Suprapubic skin (tissue), 3 donors: ENCODE results near the gene SHPK.

Experiments
- POLR2A ChIP-seq, 2 donors: fragments of 450-650 bp; IDR thresholded peaks; one replicate each; pipeline ENCODE4 v1.6.1; 2017; ENCODE audit warnings: antibody characterized with exemption in 2 of 2, mild to moderate bottlenecking in 2 of 2, moderate library complexity in 2 of 2
- TF ChIP-seq, protein P1 (sequence below), 2 donors: fragments of 200-600 bp in 1 of 2; fragments of 450-650 bp in 1 of 2; sonication (generic) in 1 of 2; IDR thresholded peaks; one replicate each; pipeline ENCODE4 v1.5.1; 2016 to 2019; ENCODE audit warnings: antibody characterized with exemption in 2 of 2, mild to moderate bottlenecking in 1 of 2, moderate library complexity in 1 of 2

DNA sequence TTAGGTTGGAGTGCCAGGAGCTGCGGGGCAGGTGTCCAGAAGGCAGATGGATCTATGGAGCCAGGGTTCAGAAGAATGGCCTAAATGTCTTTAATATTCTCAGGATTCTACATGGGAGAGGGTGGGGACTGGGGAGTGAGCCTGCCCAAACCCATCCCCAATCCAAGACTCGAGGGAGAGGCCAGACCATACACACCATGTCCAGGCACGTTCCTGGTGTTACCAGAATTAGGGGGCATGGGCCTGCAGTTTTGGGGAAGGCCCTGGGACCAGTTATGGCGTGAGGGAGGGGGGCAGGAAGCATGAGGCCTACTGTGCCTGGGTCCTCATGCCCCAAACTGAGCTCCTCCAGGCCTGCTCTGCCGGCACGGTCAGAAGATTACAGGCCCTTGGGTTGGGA lies 30.5 kb upstream of the SHPK start:
- TF ChIP-seq, protein P1, sequence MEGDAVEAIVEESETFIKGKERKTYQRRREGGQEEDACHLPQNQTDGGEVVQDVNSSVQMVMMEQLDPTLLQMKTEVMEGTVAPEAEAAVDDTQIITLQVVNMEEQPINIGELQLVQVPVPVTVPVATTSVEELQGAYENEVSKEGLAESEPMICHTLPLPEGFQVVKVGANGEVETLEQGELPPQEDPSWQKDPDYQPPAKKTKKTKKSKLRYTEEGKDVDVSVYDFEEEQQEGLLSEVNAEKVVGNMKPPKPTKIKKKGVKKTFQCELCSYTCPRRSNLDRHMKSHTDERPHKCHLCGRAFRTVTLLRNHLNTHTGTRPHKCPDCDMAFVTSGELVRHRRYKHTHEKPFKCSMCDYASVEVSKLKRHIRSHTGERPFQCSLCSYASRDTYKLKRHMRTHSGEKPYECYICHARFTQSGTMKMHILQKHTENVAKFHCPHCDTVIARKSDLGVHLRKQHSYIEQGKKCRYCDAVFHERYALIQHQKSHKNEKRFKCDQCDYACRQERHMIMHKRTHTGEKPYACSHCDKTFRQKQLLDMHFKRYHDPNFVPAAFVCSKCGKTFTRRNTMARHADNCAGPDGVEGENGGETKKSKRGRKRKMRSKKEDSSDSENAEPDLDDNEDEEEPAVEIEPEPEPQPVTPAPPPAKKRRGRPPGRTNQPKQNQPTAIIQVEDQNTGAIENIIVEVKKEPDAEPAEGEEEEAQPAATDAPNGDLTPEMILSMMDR (IDR thresholded peaks at IDR 0.05) = no peak
- no peak for TF ChIP-seq POLR2A (IDR thresholded peaks at IDR 0.05)
